ENCODE measurements around the gene CLDN18.

Gene CLDN18

DNA sequence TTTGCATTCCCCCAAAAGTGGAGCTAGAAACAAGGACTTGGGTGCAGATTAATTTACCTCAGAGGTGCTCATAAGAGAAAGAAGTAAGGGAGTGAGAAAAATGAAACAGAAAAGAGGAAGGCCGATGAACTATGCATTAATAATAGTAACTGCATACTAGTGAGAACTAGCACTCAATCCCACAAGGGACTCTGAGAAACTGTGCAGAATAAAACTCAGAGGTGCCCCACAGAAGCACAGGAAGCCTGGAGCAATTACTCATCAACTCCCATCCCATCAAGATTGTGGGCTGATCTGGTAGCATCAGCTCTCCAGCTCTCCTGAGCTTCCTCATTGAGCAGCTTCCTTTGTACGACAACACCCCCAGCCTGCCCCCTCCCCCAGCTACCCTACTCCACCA lies 50.8 kb downstream of the CLDN18 start:
- H3K27me3 ChIP-seq (ENCODE audit: low read depth, low read length): peaks cover 2% of the 10 kb centered on the region; the same call in 1 of the 2 replicates
- peaks cover 8% of the 10 kb centered on the region for H3K4me1 ChIP-seq (ENCODE audit: low read length)
- H3K4me3 ChIP-seq (ENCODE audit: low read length): no peak overlapping the region
- H3K9me3 ChIP-seq (ENCODE audit: insufficient read depth, low read length): no peaks in the 10 kb centered on the region
- no peaks in the 10 kb centered on the region for H3K79me2 ChIP-seq (ENCODE audit: low read length)
- H3K27ac ChIP-seq (ENCODE audit: low read length): no peak overlapping the region
- H4K20me1 ChIP-seq (ENCODE audit: insufficient read depth, low read length): no peaks in the 10 kb centered on the region
- H3K36me3 ChIP-seq (replicated peaks; ENCODE audit: low read depth, low read length): no peaks in the 10 kb centered on the region
- H3K4me2 ChIP-seq (ENCODE audit: low read length): peak overlapping the region; percentile 20
- TF ChIP-seq EZH2phosphoT487 (IDR thresholded peaks at IDR 0.05; ENCODE audit: low read depth): no peak
- TF ChIP-seq, protein P1, sequence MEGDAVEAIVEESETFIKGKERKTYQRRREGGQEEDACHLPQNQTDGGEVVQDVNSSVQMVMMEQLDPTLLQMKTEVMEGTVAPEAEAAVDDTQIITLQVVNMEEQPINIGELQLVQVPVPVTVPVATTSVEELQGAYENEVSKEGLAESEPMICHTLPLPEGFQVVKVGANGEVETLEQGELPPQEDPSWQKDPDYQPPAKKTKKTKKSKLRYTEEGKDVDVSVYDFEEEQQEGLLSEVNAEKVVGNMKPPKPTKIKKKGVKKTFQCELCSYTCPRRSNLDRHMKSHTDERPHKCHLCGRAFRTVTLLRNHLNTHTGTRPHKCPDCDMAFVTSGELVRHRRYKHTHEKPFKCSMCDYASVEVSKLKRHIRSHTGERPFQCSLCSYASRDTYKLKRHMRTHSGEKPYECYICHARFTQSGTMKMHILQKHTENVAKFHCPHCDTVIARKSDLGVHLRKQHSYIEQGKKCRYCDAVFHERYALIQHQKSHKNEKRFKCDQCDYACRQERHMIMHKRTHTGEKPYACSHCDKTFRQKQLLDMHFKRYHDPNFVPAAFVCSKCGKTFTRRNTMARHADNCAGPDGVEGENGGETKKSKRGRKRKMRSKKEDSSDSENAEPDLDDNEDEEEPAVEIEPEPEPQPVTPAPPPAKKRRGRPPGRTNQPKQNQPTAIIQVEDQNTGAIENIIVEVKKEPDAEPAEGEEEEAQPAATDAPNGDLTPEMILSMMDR (IDR thresholded peaks at IDR 0.05; ENCODE audit: low read depth, low read length): no peak
- H2AFZ ChIP-seq (ENCODE audit: low read depth, low read length): no peak overlapping the region
- no peak overlapping the region for H3K9ac ChIP-seq (ENCODE audit: low read length)

DNA sequence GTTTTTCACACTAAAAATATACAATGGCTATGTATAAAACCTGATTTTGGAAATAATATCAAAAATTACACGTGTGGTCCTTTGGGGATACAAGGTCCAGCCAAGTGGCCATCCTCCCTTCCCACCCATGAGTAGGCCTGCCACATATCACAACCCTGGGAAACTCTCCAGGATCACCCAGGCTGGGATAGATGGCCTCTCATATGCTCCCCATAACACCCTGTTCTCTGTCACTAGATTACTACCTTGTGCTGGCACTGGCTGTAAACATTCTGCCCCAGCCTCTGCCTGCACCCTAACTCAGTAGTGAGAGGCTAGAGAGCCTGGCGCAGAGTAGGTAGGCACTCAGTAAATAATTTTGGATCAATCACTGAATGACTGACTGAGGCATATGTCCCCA lies 52.1 kb downstream of the CLDN18 start:
- TF ChIP-seq, protein P1 (IDR thresholded peaks at IDR 0.05; ENCODE audit: low read depth, low read length): no peak
- TF ChIP-seq EZH2phosphoT487 (IDR thresholded peaks at IDR 0.05; ENCODE audit: low read depth): no peak
- H3K9me3 ChIP-seq (ENCODE audit: insufficient read depth, low read length): no peaks in the 10 kb centered on the region
- no peak overlapping the region for H2AFZ ChIP-seq (ENCODE audit: low read depth, low read length)
- H3K36me3 ChIP-seq (replicated peaks; ENCODE audit: low read depth, low read length): no peaks in the 10 kb centered on the region
- H3K27ac ChIP-seq (ENCODE audit: low read length): no peak overlapping the region
- H3K27me3 ChIP-seq (ENCODE audit: low read depth, low read length): no peaks in the 10 kb centered on the region
- H4K20me1 ChIP-seq (ENCODE audit: insufficient read depth, low read length): no peaks in the 10 kb centered on the region
- H3K4me1 ChIP-seq (ENCODE audit: low read length): peaks cover 16% of the 10 kb centered on the region
- H3K4me3 ChIP-seq (ENCODE audit: low read length): no peak overlapping the region
- H3K4me2 ChIP-seq (ENCODE audit: low read length): no peak overlapping the region
- H3K9ac ChIP-seq (ENCODE audit: low read length): no peak overlapping the region
- no peaks in the 10 kb centered on the region for H3K79me2 ChIP-seq (ENCODE audit: low read length)

DNA sequence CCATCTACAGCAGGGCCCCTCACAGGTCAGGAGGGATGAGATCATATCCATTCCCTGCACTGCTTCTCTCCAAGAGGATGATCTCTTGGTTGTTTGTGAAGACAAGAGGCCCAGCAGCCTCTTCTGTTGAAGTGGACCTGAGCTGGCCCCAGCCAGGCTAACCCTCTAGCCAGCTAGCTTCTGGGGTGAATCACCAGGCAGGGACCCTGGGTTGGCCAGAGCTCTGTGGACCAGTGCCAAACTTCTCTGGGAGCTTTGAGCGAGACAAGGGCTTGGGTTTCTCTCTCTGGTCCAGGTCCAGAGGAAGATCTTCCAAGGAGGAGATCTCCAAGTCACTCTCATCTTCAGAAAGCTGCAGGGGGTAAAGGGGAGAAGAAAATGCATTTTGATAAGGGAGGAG lies 52.7 kb downstream of the CLDN18 start:
- 0 out of 2 replicates have a peak, but pooled peaks cover 3% of the 10 kb centered on the region for H3K27me3 ChIP-seq (ENCODE audit: low read depth, low read length)
- H3K27ac ChIP-seq (ENCODE audit: low read length): no peak overlapping the region
- H3K79me2 ChIP-seq (ENCODE audit: low read length): no peaks in the 10 kb centered on the region
- no peak overlapping the region for H3K4me2 ChIP-seq (ENCODE audit: low read length)
- no peak overlapping the region for H3K4me3 ChIP-seq (ENCODE audit: low read length)
- no peaks in the 10 kb centered on the region for H3K36me3 ChIP-seq (replicated peaks; ENCODE audit: low read depth, low read length)
- H3K4me1 ChIP-seq (ENCODE audit: low read length): peaks cover 16% of the 10 kb centered on the region
- H3K9ac ChIP-seq (ENCODE audit: low read length): no peak overlapping the region
- no peak for TF ChIP-seq EZH2phosphoT487 (IDR thresholded peaks at IDR 0.05; ENCODE audit: low read depth)
- TF ChIP-seq, protein P1 (IDR thresholded peaks at IDR 0.05; ENCODE audit: low read depth, low read length): no peak
- no peak overlapping the region for H2AFZ ChIP-seq (ENCODE audit: low read depth, low read length)
- no peaks in the 10 kb centered on the region for H4K20me1 ChIP-seq (ENCODE audit: insufficient read depth, low read length)
- H3K9me3 ChIP-seq (ENCODE audit: insufficient read depth, low read length): no peaks in the 10 kb centered on the region

DNA sequence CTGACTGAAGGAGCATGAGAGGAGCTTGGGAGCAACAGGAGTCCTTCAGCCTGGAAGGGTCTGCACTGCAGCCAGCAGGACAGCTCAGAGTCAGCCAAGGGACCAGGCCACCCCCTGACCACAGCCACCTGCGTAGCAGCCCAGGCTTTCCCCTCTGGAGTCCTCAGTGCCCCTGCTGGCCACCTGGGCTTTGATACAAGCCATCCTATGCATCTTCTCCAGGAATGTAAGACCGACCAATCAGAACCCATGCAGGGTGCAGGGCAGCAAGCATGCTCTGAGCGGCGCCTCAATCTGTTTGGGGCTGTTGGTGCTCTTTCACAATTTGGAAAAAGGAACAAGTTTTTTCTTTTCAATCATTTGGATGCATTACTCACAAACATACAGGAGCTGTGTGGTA lies 53.5 kb downstream of the CLDN18 start:
- no peak overlapping the region for H3K27ac ChIP-seq (ENCODE audit: low read length)
- no peaks in the 10 kb centered on the region for H3K36me3 ChIP-seq (replicated peaks; ENCODE audit: low read depth, low read length)
- H3K79me2 ChIP-seq (ENCODE audit: low read length): no peaks in the 10 kb centered on the region
- no peak overlapping the region for H3K4me2 ChIP-seq (ENCODE audit: low read length)
- H3K4me1 ChIP-seq (ENCODE audit: low read length): peaks cover 16% of the 10 kb centered on the region
- 0 out of 2 replicates have a peak, but pooled peaks cover 3% of the 10 kb centered on the region for H3K27me3 ChIP-seq (ENCODE audit: low read depth, low read length)
- no peaks in the 10 kb centered on the region for H4K20me1 ChIP-seq (ENCODE audit: insufficient read depth, low read length)
- no peak overlapping the region for H3K9ac ChIP-seq (ENCODE audit: low read length)
- no peak overlapping the region for H3K4me3 ChIP-seq (ENCODE audit: low read length)
- H3K9me3 ChIP-seq (ENCODE audit: insufficient read depth, low read length): no peaks in the 10 kb centered on the region
- H2AFZ ChIP-seq (ENCODE audit: low read depth, low read length): no peak overlapping the region
- TF ChIP-seq EZH2phosphoT487 (IDR thresholded peaks at IDR 0.05; ENCODE audit: low read depth): no peak
- TF ChIP-seq, protein P1 (IDR thresholded peaks at IDR 0.05; ENCODE audit: low read depth, low read length): no peak
